Activated naive CD4-positive, alpha-beta T cell treated with anti-CD3 and anti-CD28 coated beads, Interleukin-2, amount 10 ng/mL, durations not matched to agents 7 days and 5 days (primary cell): ENCODE results near the gene CDK11B.
"Not testable (repeated sequence)": the region's sequence is repeated elsewhere in the genome, so short reads cannot be mapped to it uniquely, and the experiment has no call there.

Experiments used
- CTCF ChIA-PET: fragments of 350-600 bp; sonication (Branson Sonifier 250); formaldehyde crosslinking; loops from one replicate; lab custom pipeline; 2021; ENCODE audit warnings: antibody characterized with exemption; lab: Charles Lee
- DNase-seq: peaks from one replicate; pipeline ENCODE4 v3.0.0-alpha.2; 2020
- H3K27ac Mint-ChIP-seq: one replicate; pipeline ENCODE4 v1.8.0; 2021; ENCODE audit warnings: mild to moderate bottlenecking, moderate library complexity, mixed read lengths
- H3K27me3 Mint-ChIP-seq: one replicate; pipeline ENCODE4 v1.8.0; 2021; ENCODE audit warnings: mild to moderate bottlenecking, mixed read lengths
- H3K36me3 Mint-ChIP-seq: one replicate; pipeline ENCODE4 v1.8.0; 2021; ENCODE audit warnings: mixed read lengths
- H3K4me1 Mint-ChIP-seq: one replicate; pipeline ENCODE4 v1.8.0; 2021; ENCODE audit warnings: mixed read lengths
- H3K4me3 Mint-ChIP-seq: one replicate; pipeline ENCODE4 v1.8.0; 2021; ENCODE audit warnings: mild to moderate bottlenecking, moderate library complexity, mixed read lengths
- H3K9me3 Mint-ChIP-seq: one replicate; pipeline ENCODE4 v1.8.0; 2021; ENCODE audit warnings: mixed read lengths

The CDK11B gene

GRCh38 chr1:1692324-1692713 is 33.5 kb upstream of the CDK11B start:
- CTCF ChIA-PET, H3K36me3 Mint-ChIP-seq, H3K27me3 Mint-ChIP-seq, H3K9me3 Mint-ChIP-seq: not testable (repeated sequence)
- DNase-seq, result peak; percentile 91
- peaks cover 19% of the 10 kb centered on the region for H3K4me1 Mint-ChIP-seq
- peak overlapping the region; percentile 98 for H3K27ac Mint-ChIP-seq
- H3K4me3 Mint-ChIP-seq, result peak overlapping the region; percentile 78

- H3K9me3 Mint-ChIP-seq, H3K27me3 Mint-ChIP-seq, H3K36me3 Mint-ChIP-seq, DNase-seq, H3K27ac Mint-ChIP-seq, H3K4me3 Mint-ChIP-seq, CTCF ChIA-PET: not testable (repeated sequence)
- peaks cover 21% of the 10 kb centered on the region for H3K4me1 Mint-ChIP-seq
Observed at GRCh38 chr1:1691443-1691842, 32.6 kb upstream of the CDK11B start.

- peaks cover 14% of the 10 kb centered on the region for H3K36me3 Mint-ChIP-seq
- H3K4me3 Mint-ChIP-seq, H3K27ac Mint-ChIP-seq, CTCF ChIA-PET, H3K27me3 Mint-ChIP-seq, DNase-seq, H3K9me3 Mint-ChIP-seq: not testable (repeated sequence)
- H3K4me1 Mint-ChIP-seq, result peaks cover 22% of the 10 kb centered on the region
Observed at GRCh38 chr1:1689526-1689925, 30.7 kb upstream of the CDK11B start.

- H3K9me3 Mint-ChIP-seq, result no peaks in the 10 kb centered on the region
Observed at GRCh38 chr1:1687846-1688245, 29.0 kb upstream of the CDK11B start.

GRCh38 chr1:1684031-1684681 is 25.4 kb upstream of the CDK11B start:
- no peaks in the 10 kb centered on the region for H3K27me3 Mint-ChIP-seq
- peaks cover 20% of the 10 kb centered on the region for H3K4me1 Mint-ChIP-seq
- no peak overlapping the region for H3K4me3 Mint-ChIP-seq
- no peak for DNase-seq
- H3K27ac Mint-ChIP-seq, result no peak overlapping the region
- CTCF ChIA-PET, result no interaction called here
- H3K9me3 Mint-ChIP-seq, result no peaks in the 10 kb centered on the region
- peaks cover 19% of the 10 kb centered on the region for H3K36me3 Mint-ChIP-seq

More at GRCh38 chr1:1687846-1688245, 29.0 kb upstream of the CDK11B start:
- no peaks in the 10 kb centered on the region for H3K27me3 Mint-ChIP-seq
- no peak overlapping the region for H3K27ac Mint-ChIP-seq
- H3K36me3 Mint-ChIP-seq, result peaks cover 19% of the 10 kb centered on the region
- H3K4me3 Mint-ChIP-seq, result no peak overlapping the region
- H3K4me1 Mint-ChIP-seq, result peaks cover 20% of the 10 kb centered on the region
- DNase-seq, result no peak
- CTCF ChIA-PET, result no interaction called here

- peaks cover 16% of the 10 kb centered on the region for H3K36me3 Mint-ChIP-seq
- no peaks in the 10 kb centered on the region for H3K9me3 Mint-ChIP-seq
- CTCF ChIA-PET, result no interaction called here
- H3K4me3 Mint-ChIP-seq, result no peak overlapping the region
- H3K4me1 Mint-ChIP-seq, result peaks cover 24% of the 10 kb centered on the region
- no peaks in the 10 kb centered on the region for H3K27me3 Mint-ChIP-seq
- H3K27ac Mint-ChIP-seq, result no peak overlapping the region
- DNase-seq, result no peak
Observed at GRCh38 chr1:1683104-1683905, 24.5 kb upstream of the CDK11B start.

- CTCF ChIA-PET, result no interaction called here
- no peak for DNase-seq
- no peaks in the 10 kb centered on the region for H3K27me3 Mint-ChIP-seq
Observed at GRCh38 chr1:1680912-1681273, 22.1 kb upstream of the CDK11B start.

GRCh38 chr1:1680031-1680911 is 21.5 kb upstream of the CDK11B start:
- no peak for DNase-seq
- H3K36me3 Mint-ChIP-seq, result peaks cover 17% of the 10 kb centered on the region
- no peak overlapping the region for H3K4me3 Mint-ChIP-seq

More at GRCh38 chr1:1680912-1681273, 22.1 kb upstream of the CDK11B start:
- H3K4me3 Mint-ChIP-seq, result no peak overlapping the region
- H3K9me3 Mint-ChIP-seq, result no peaks in the 10 kb centered on the region
- peaks cover 29% of the 10 kb centered on the region for H3K4me1 Mint-ChIP-seq
- no peak overlapping the region for H3K27ac Mint-ChIP-seq
- peaks cover 19% of the 10 kb centered on the region for H3K36me3 Mint-ChIP-seq

GRCh38 chr1:1678581-1679380 is 20.0 kb upstream of the CDK11B start:
- Mint-ChIP-seq H3K4me3 (peak overlapping the region; percentile 71), H3K27ac (peak overlapping the region; percentile 93), H3K36me3 (peaks cover 15% of the 10 kb centered on the region), H3K27me3 (no peaks in the 10 kb centered on the region), H3K4me1 (peaks cover 26% of the 10 kb centered on the region), H3K9me3 (no peaks in the 10 kb centered on the region)
- CTCF ChIA-PET, result interaction anchor here (0.7 to 1.6 kb wide), 3 partner anchors 13 to 729 kb away, joined by 3 to 5 read pairs (median 4); no protein-coding TSS in a partner anchor
- DNase-seq, result peak; percentile 57

More at GRCh38 chr1:1680031-1680911, 21.5 kb upstream of the CDK11B start:
- no peaks in the 10 kb centered on the region for H3K27me3 Mint-ChIP-seq
- CTCF ChIA-PET, result no interaction called here
- H3K9me3 Mint-ChIP-seq, result no peaks in the 10 kb centered on the region
- H3K4me1 Mint-ChIP-seq, result peaks cover 27% of the 10 kb centered on the region
- no peak overlapping the region for H3K27ac Mint-ChIP-seq

GRCh38 chr1:1677718-1678580 is 19.1 kb upstream of the CDK11B start:
- peaks cover 14% of the 10 kb centered on the region for H3K36me3 Mint-ChIP-seq
- H3K4me1 Mint-ChIP-seq, result peaks cover 23% of the 10 kb centered on the region
- peak; percentile 72 for DNase-seq
- H3K9me3 Mint-ChIP-seq, result no peaks in the 10 kb centered on the region
- CTCF ChIA-PET, result interaction anchor here (1.6 kb wide), 2 partner anchors 12 to 229 kb away, joined by 4 to 5 read pairs; no protein-coding TSS in a partner anchor
- H3K27me3 Mint-ChIP-seq, result no peaks in the 10 kb centered on the region
- peak overlapping the region; percentile 93 for H3K27ac Mint-ChIP-seq
- peak overlapping the region; percentile 71 for H3K4me3 Mint-ChIP-seq

GRCh38 chr1:1676087-1676486 is 17.3 kb upstream of the CDK11B start:
- DNase-seq, result not testable (repeated sequence)

GRCh38 chr1:1675218-1675617 is 16.4 kb upstream of the CDK11B start:
- H3K27me3 Mint-ChIP-seq, CTCF ChIA-PET, H3K4me3 Mint-ChIP-seq, H3K9me3 Mint-ChIP-seq, DNase-seq, H3K27ac Mint-ChIP-seq: not testable (repeated sequence)
- Mint-ChIP-seq H3K4me1 (peaks cover 23% of the 10 kb centered on the region), H3K36me3 (peaks cover 20% of the 10 kb centered on the region)

More at GRCh38 chr1:1676087-1676486, 17.3 kb upstream of the CDK11B start:
- H3K4me1 Mint-ChIP-seq, result peaks cover 23% of the 10 kb centered on the region
- H3K27ac Mint-ChIP-seq, H3K4me3 Mint-ChIP-seq, H3K9me3 Mint-ChIP-seq, H3K27me3 Mint-ChIP-seq, CTCF ChIA-PET: not testable (repeated sequence)
- H3K36me3 Mint-ChIP-seq, result peaks cover 18% of the 10 kb centered on the region

- DNase-seq, CTCF ChIA-PET, H3K9me3 Mint-ChIP-seq, H3K4me3 Mint-ChIP-seq, H3K27me3 Mint-ChIP-seq, H3K27ac Mint-ChIP-seq: not testable (repeated sequence)
- Mint-ChIP-seq H3K4me1 (peaks cover 23% of the 10 kb centered on the region), H3K36me3 (peaks cover 20% of the 10 kb centered on the region)
Observed at GRCh38 chr1:1674806-1675205, 16.0 kb upstream of the CDK11B start.
